Stimulated activated CD4-positive, alpha-beta T cell treated with anti-CD3 and anti-CD28 coated beads, Interleukin-4, amount 100 ng/mL, for 48 hours (primary cell): ENCODE data around the gene GRB7.
A peak's percentile ranks its signal among the peaks of the same experiment; 100 is the strongest.

Experiments
- DNase-seq, 2 donors: peaks; one replicate each; pipeline ENCODE4 v3.0.0-alpha.2; 2020; ENCODE audit warnings: low read depth in 2 of 2

Gene GRB7

GRCh38 chr17:39772987-39773934 is 35.5 kb downstream of the GRB7 start:
- DNase-seq, result no peak

DNA sequence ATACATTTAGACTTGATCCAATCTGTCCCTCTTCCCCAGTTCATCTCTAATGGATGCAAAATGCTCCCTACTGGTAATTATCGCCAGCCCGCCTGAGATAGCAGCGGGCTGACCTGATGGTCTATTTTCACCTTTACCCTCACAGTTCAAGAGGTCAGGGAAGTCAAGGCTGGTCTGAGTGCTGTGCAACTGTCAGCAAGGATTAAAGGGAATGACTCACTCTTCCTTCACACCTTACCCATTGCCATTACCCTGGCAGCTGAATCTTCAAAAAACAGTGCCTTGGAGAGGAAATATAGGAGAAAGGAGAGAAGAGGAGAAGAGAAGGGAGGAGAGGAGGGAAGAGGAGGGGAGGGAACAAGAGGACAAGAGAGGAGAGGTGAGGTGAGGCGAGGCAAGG is 36.3 kb downstream of the GRB7 start:
- DNase-seq, result no peak

- no peak for DNase-seq
Observed at GRCh38 chr17:39775031-39775430, 37.3 kb downstream of the GRB7 start.

GRCh38 chr17:39776252-39776651 is 38.5 kb downstream of the GRB7 start:
- no peak for DNase-seq

- no peak for DNase-seq
Observed at GRCh38 chr17:39777534-39778365, 40.0 kb downstream of the GRB7 start.

GRCh38 chr17:39781031-39781860 is 43.5 kb downstream of the GRB7 start:
- DNase-seq, result no peak

DNA sequence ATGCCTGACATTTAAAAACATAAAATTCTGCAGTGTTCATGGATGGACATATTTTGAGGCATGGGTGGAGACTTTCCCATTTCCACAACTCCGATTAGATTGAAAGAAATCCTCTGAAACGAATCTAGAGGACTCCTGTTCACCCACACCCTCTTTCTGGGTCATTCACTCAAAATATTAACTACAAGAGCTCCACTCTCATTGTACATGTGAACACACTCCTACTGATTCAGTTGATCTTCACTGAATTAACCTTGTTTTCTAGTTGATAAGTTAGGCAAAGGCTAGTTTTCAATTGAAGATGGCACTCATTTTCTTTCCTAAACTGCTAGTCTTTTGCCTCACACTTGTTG is 44.1 kb downstream of the GRB7 start:
- no peak for DNase-seq

- DNase-seq, result no peak
Observed at GRCh38 chr17:39782481-39782880, 44.7 kb downstream of the GRB7 start.

DNA sequence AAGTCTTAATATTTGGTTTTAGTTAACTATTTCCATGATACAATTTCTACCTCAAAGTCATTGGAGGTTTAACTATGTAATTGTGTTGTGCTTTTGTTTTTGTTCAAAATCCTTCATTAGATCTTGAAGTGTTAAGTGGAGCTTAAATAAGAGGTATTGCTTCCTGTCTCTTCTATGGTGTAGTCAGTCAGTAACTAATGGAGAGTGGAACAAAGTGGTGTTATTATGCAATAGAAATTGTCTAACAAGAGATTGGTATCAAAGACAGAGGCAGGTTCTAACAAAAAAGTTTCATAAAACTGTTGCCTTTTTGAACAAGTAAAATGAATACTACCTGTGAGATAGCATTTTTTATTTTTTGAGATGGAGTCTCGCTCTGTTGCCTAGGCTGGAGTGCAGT is 45.2 kb downstream of the GRB7 start:
- DNase-seq, result no peak

DNA sequence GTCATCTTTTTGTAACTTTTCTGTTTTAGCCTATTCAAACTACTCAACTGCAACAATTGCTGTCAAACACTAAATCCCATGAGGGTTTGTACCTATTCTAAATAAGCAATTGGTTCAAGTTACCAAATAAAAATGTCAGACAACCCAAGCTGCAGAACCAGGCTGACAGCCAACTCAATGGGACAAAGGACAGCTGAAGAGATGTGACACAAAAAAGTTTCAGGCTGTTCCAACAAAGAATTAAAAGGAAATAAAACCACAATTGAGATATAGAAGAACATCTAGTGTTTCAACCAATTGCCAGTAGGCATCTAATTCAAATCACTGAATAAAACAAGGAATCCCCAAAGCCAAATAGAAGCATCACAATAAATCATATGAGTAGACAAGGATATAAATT is 49.3 kb downstream of the GRB7 start:
- no peak for DNase-seq

DNA sequence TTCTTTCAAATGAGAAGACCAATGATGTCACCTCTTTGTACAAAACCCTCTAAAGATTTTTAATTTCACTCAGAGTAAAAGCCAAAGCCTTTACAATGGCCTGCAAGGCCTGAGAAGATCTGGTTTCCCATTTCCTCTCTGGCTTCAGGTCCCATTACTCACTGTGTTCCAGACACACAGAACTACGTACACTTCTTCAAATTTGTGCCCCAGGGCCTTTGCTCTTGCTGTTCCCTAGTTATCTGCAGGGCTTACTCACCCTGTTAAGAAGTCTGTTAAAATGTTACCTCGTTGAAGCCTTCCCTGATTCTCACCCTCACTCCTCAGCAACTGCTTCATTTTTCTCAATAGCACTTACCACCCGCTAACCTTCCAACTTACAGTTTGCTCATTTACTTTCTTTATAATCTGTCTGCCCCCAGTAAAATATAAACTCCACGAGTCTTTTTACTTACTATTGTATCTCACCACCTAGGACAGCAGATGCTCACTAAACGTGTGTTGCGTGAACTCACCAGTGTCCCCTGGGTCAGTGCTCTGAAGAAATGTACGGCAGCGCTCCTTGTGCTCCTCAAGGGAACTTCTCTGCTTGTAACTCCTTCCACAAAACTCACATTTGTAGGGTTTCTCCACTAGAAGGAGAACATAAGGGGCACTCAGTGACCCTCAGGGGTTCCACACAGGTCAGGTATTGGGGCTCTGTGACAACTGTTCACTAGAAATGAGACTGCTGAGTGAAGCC is 50.2 kb downstream of the GRB7 start:
- no peak for DNase-seq

- DNase-seq, result peak in 1 of 2 donors; percentile 47
Observed at GRCh38 chr17:39791111-39791992, 53.6 kb downstream of the GRB7 start.

DNA sequence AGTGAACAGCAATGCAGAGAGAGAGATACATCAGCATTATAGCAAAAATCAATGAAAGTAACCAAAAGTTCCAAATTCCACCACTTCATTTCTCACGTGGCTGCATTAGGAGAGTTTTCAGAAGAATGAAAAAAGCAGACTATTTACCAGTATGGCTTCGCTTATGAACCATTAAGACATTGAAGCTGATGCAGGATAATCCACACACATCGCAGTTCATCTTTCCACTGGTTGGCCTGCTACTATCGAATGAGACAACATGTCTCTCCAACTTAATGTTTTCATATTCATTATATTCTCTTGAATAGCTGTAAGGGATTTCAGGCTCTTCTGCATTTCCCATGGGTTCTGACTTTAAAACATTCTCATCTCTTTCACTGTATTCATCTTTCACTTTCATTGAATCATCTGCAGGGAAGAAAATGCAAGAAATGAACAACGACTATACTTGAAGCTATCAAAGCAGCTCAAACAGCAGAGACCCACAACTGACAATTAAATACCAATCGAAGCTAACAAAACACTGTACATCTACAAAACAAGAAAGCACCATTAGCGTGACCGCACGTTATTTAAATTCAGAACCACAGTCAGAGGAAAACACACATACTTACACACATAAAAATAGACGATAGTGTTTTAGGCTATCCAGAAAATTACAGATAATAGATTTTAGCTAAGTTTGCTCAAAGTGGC is 54.9 kb downstream of the GRB7 start:
- no peak for DNase-seq

GRCh38 chr17:39793301-39793872 is 55.6 kb downstream of the GRB7 start:
- DNase-seq, result no peak

GRCh38 chr17:39794249-39794970 is 56.7 kb downstream of the GRB7 start:
- no peak for DNase-seq
